H1 (cell line): ENCODE measurements around the gene C11orf65. TPM values are rescaled to one million over a fixed set of nuclear protein-coding genes. Genes with fewer than 3 reads are reported as not detected.
"Not testable (repeated sequence)": the region's sequence is repeated elsewhere in the genome, so short reads cannot be mapped to it uniquely, and the experiment has no call there.

Experiments used
- CTCF ChIA-PET: fragments of 300-600 bp; sonication (Branson Sonifier 250); formaldehyde crosslinking; loops from one replicate; lab custom pipeline; 2021; ENCODE audit not compliant: partially characterized antibody; lab: Charles Lee
- POLR2A ChIA-PET: fragments of 300-600 bp; sonication (Branson Sonifier 250); formaldehyde crosslinking; loops from one replicate; lab custom pipeline; 2021; ENCODE audit warnings: inconsistent platforms; ENCODE audit not compliant: partially characterized antibody; lab: Charles Lee
- DNase-seq, 2 experiments: peaks; one replicate each; pipeline versions ENCODE4 v3.0.0 to v3.0.0-alpha.2; 2010 to 2022; ENCODE audit warnings: low spot score in 2 of 2, low read depth in 1 of 2, mixed read lengths in 1 of 2
- FAIRE-seq: peaks from 2 replicates; lab custom pipeline; 2011; peaks lifted over from hg19 to GRCh38; lab: Jason Lieb, UNC
- H2AFZ ChIP-seq: 2 replicates; pipeline ENCODE4 v1.8.1; 2012; ENCODE audit warnings: low read length, inconsistent platforms
- H2AK5ac ChIP-seq: 2 replicates; pipeline ENCODE4 v1.6.1; 2013; ENCODE audit warnings: low read depth, low read length
- H2BK120ac ChIP-seq: replicated peaks from 2 replicates; pipeline ENCODE3; 2013; ENCODE audit warnings: low read depth, low read length, inconsistent platforms
- H2BK12ac ChIP-seq: 2 replicates; pipeline ENCODE4 v1.6.1; 2013; ENCODE audit warnings: low read depth, low read length
- H2BK15ac ChIP-seq: 2 replicates; pipeline ENCODE4 v1.6.1; 2013; ENCODE audit warnings: low read length
- H2BK20ac ChIP-seq: 2 replicates; pipeline ENCODE4 v1.6.1; 2013; ENCODE audit warnings: low read length
- H2BK5ac ChIP-seq: 2 replicates; pipeline ENCODE4 v1.6.1; 2013; ENCODE audit warnings: low read depth, low read length
- H3K14ac ChIP-seq: 2 replicates; pipeline ENCODE4 v1.6.1; 2013; ENCODE audit warnings: inconsistent platforms; ENCODE audit not compliant: insufficient read length
- H3K18ac ChIP-seq: 2 replicates; pipeline ENCODE4 v1.6.1; 2013; ENCODE audit warnings: low read length; ENCODE audit errors: extremely low read depth
- H3K23ac ChIP-seq: 2 replicates; pipeline ENCODE4 v1.6.1; 2013; ENCODE audit warnings: inconsistent platforms; ENCODE audit not compliant: insufficient read length
- H3K23me2 ChIP-seq: 2 replicates; pipeline ENCODE4 v1.6.1; 2013; ENCODE audit warnings: low read depth, low read length
- H3K27ac ChIP-seq: 2 replicates; pipeline ENCODE4 v1.6.1; 2011; ENCODE audit warnings: low read depth, low read length, inconsistent platforms
- H3K27me3 ChIP-seq, 4 experiments: replicated peaks in 1 of 4; 1 replicate in 1 of 4; 2 replicates in 3 of 4; pipeline versions ENCODE4 v1.6.1 to v1.8.1; 2011 to 2013; ENCODE audit warnings: low read length in 3 of 4, mild to moderate bottlenecking in 3 of 4, inconsistent platforms in 2 of 4, mixed read lengths in 2 of 4, moderate library complexity in 1 of 4; ENCODE audit not compliant: control insufficient read depth in 3 of 4, insufficient read depth in 3 of 4; ENCODE audit errors: extremely low read depth in 1 of 4
- H3K36me3 ChIP-seq, 4 experiments: 2 replicates each; pipeline versions ENCODE4 v1.6.1 to v1.8.1; 2011 to 2013; ENCODE audit warnings: mild to moderate bottlenecking in 4 of 4, low read length in 3 of 4, moderate library complexity in 2 of 4, control low read depth in 1 of 4, inconsistent platforms in 1 of 4; ENCODE audit not compliant: insufficient read depth in 4 of 4, control insufficient read depth in 2 of 4
- H3K4ac ChIP-seq: replicated peaks from 2 replicates; pipeline ENCODE3; 2013; ENCODE audit warnings: low read length, low read depth, mixed read lengths, inconsistent platforms; ENCODE audit not compliant: insufficient read length
- H3K4me1 ChIP-seq, 4 experiments: replicated peaks in 1 of 4; 1 replicate in 1 of 4; 2 replicates in 3 of 4; pipeline versions ENCODE4 v1.6.1 to v1.8.1; 2011 to 2013; ENCODE audit warnings: low read length in 3 of 4, inconsistent platforms in 2 of 4, mixed read lengths in 1 of 4; ENCODE audit not compliant: insufficient read depth in 4 of 4, control insufficient read depth in 3 of 4
- H3K4me2 ChIP-seq, 2 experiments: 2 replicates each; pipeline versions ENCODE4 v1.6.1 to v1.8.1; 2011 to 2013; ENCODE audit warnings: low read depth in 2 of 2, low read length in 2 of 2, control low read depth in 1 of 2, inconsistent platforms in 1 of 2, mild to moderate bottlenecking in 1 of 2; ENCODE audit not compliant: insufficient read depth in 1 of 2
- H3K4me3 ChIP-seq, 4 experiments: fragments of 200-600, 300-600 bp in 1 of 4; sonication (generic), shearing (Covaris generic), sonication (Bioruptor Twin) in 1 of 4; 2 replicates each; pipeline versions ENCODE4 v1.5.1 to v1.8.1; 2011 to 2016; ENCODE audit warnings: low read length in 4 of 4, low read depth in 3 of 4, control low read depth in 2 of 4, inconsistent platforms in 2 of 4, mild to moderate bottlenecking in 2 of 4, mixed read lengths in 1 of 4, moderate library complexity in 1 of 4; ENCODE audit not compliant: insufficient read depth in 2 of 4; ENCODE audit errors: extremely low read depth in 1 of 4
- H3K56ac ChIP-seq: replicated peaks from 2 replicates; pipeline ENCODE3; 2013; ENCODE audit warnings: low read depth, mild to moderate bottlenecking, mixed read lengths, low read length, inconsistent platforms; ENCODE audit not compliant: insufficient read length
- H3K79me1 ChIP-seq: 2 replicates; pipeline ENCODE4 v1.6.1; 2013; ENCODE audit warnings: low read depth, low read length, control low read depth
- H3K79me2 ChIP-seq, 2 experiments: 2 replicates each; pipeline versions ENCODE4 v1.6.1 to v1.8.1; 2012 to 2013; ENCODE audit warnings: low read length in 2 of 2, mild to moderate bottlenecking in 2 of 2, inconsistent platforms in 1 of 2; ENCODE audit not compliant: insufficient read depth in 2 of 2, control insufficient read depth in 1 of 2
- H3K9ac ChIP-seq, 4 experiments: replicated peaks in 1 of 4; 1 replicate in 1 of 4; 2 replicates in 3 of 4; pipeline versions ENCODE4 v1.6.1 to v1.8.1; 2011 to 2013; ENCODE audit warnings: low read depth in 3 of 4, low read length in 3 of 4, control low read depth in 2 of 4, mild to moderate bottlenecking in 2 of 4, moderate library complexity in 2 of 4, inconsistent platforms in 1 of 4; ENCODE audit errors: extremely low read depth in 1 of 4
- H3K9me3 ChIP-seq, 2 experiments: 2 replicates each; pipeline versions ENCODE4 v1.6.1 to v1.8.1; 2012 to 2013; ENCODE audit warnings: mild to moderate bottlenecking in 2 of 2, moderate library complexity in 2 of 2, control low read depth in 1 of 2, inconsistent platforms in 1 of 2, low read depth in 1 of 2, low read length in 1 of 2, mixed read lengths in 1 of 2; ENCODE audit not compliant: insufficient read depth in 2 of 2
- H4K20me1 ChIP-seq, 2 experiments: replicated peaks in 1 of 2; 2 replicates each; pipeline versions ENCODE3 to v1.8.1; 2011 to 2013; ENCODE audit warnings: inconsistent platforms in 2 of 2, low read length in 2 of 2, mild to moderate bottlenecking in 1 of 2; ENCODE audit not compliant: insufficient read depth in 2 of 2, control insufficient read depth in 1 of 2
- H4K5ac ChIP-seq: 2 replicates; pipeline ENCODE4 v1.6.1; 2013; ENCODE audit warnings: low read length, low read depth, mixed read lengths, inconsistent platforms; ENCODE audit not compliant: insufficient read length
- H4K8ac ChIP-seq: 2 replicates; pipeline ENCODE4 v1.8.0; 2013; ENCODE audit warnings: mild to moderate bottlenecking, moderate library complexity, low read length, inconsistent platforms; ENCODE audit not compliant: insufficient read depth; ENCODE audit errors: extremely low read depth
- H4K91ac ChIP-seq: replicated peaks from 2 replicates; pipeline ENCODE3; 2013; ENCODE audit warnings: low read length, mixed read lengths, inconsistent platforms; ENCODE audit not compliant: insufficient read length
- WGBS, 2 experiments: shearing (Covaris generic) in 1 of 2; methylation state at CpG; one replicate each; pipeline versions ENCODE4 v1.1.6 to v1.1.7; 2013 to 2015; ENCODE audit warnings: low lambda C conversion rate in 2 of 2, mixed read lengths in 2 of 2, inconsistent platforms in 1 of 2, low coverage in 1 of 2, missing lambda C conversion rate in 1 of 2; ENCODE audit not compliant: insufficient replicate concordance in 2 of 2, insufficient coverage in 1 of 2, insufficient read length in 1 of 2; ENCODE audit errors: extremely low coverage in 1 of 2, missing lambda C conversion rate in 1 of 2; 5-methylcytosine and 5-hydroxymethylcytosine counted together
- polyA plus RNA-seq, 7 experiments: library from polyadenylated mRNA; depleted of rRNA in 3 of 7; stranded (reverse) in 5 of 7; unstranded in 2 of 7; fragments of >200 nt in 5 of 7; fragments of 200-250 nt in 2 of 7; gene quantifications; 1 replicate in 5 of 7; 2 replicates in 1 of 7; 4 replicates in 1 of 7; pipeline versions ENCODE4 v1.2.1 to v1.2.3, GENCODE V29; 2011 to 2013; ENCODE audit warnings: missing spikeins in 2 of 7, mixed read lengths in 2 of 7
- total RNA-seq: library from RNA; stranded (reverse); fragmentation: NEBNext Ultra II Directional; extraction: Animal tissue kit (Norgen Biotek cat#: 25700); gene quantifications from 2 replicates; pipeline ENCODE4 v1.2.1, GENCODE V29; 2021

Gene C11orf65
- total and polyA plus RNA-seq, 2 of the 8 experiments (the other 6 are each of a cell fraction or from before 2014, with no cell fraction given): 0.14 to 0.22 TPM

GRCh38 chr11:108441445-108441844 lies 25.9 kb downstream of the C11orf65 start:
- H2BK20ac ChIP-seq, H3K79me2 ChIP-seq, H3K18ac ChIP-seq, H3K14ac ChIP-seq, H3K9ac ChIP-seq, H2AK5ac ChIP-seq, H3K27me3 ChIP-seq, H3K56ac ChIP-seq, H3K79me1 ChIP-seq, H3K4ac ChIP-seq, H3K4me1 ChIP-seq, H2BK5ac ChIP-seq, H2BK12ac ChIP-seq, H3K27ac ChIP-seq, CTCF ChIA-PET, H3K4me2 ChIP-seq, H2BK15ac ChIP-seq, FAIRE-seq, H4K91ac ChIP-seq, H3K4me3 ChIP-seq, H2AFZ ChIP-seq, POLR2A ChIA-PET, H3K36me3 ChIP-seq, H3K23ac ChIP-seq, H3K23me2 ChIP-seq, H4K20me1 ChIP-seq, H2BK120ac ChIP-seq, DNase-seq, H4K8ac ChIP-seq, H4K5ac ChIP-seq: not testable (repeated sequence)
- peaks cover 12 to 25% of the 10 kb centered on the region in 2 experiments for H3K9me3 ChIP-seq
- 97% methylated on average over 3 of the region's 4 CpGs; no CpG with 5 or more reads in 1 of the 2 experiments for WGBS, 2 experiments
